ENCODE results near the gene MFAP3L.
A peak's percentile ranks its signal among the peaks of the same experiment; 100 is the strongest.
"Not testable (repeated sequence)": the region's sequence is repeated elsewhere in the genome, so short reads cannot be mapped to it uniquely, and the experiment has no call there.

MFAP3L gene

DNA sequence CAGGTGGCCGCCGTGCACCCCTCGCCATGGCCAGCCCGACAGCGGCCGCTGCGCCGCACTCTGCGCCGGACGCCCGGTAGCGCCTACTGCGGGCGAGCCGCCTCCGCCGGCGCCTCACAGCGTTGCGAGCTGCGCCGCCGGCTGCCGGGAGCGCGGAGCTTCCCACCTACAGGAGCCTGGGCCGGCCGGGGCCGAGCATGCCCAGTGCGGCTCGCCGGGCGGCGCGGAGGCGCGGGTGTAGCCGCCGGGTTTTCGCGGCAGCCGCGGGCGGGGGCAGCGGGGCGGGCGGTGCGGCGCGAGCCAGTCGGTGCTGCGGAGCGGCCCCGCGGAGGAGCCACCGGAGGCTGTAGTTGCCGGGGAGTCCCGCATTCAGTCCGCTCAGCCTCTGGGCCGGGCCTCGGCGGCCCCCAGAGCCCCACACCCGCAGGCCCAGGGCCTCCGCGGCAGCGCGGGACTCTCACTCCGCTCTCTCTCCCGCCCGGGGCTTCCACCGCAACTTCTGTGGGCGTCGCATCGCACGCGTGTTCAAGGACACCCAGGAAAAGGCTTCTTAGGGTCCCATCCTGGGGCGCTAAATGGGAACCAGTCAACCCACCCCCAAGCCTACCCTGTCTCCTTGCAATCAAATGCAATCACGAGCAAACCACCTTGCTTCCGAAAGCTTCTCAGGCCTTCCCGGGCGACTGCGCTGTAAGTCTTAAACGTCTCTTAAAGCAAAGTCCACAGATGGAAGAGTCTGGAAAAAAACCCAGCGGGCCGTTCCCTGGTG lies at the start of gene MFAP3L:
Gene MFAP3L (minus strand): TSS at position 143 of the 769 bp plus-strand sequence. CDS start 20,518 bp downstream, outside the sequence.
- DNase-seq (ENCODE audit: extremely low read depth in 1 of 2, low read depth in 1 of 2): peak; percentile 65 to 66

- no peak for DNase-seq (ENCODE audit: extremely low read depth in 1 of 2, low read depth in 1 of 2)
Observed at GRCh38 chr4:170071196-170071595, 45.0 kb upstream of the MFAP3L start.

GRCh38 chr4:170068438-170069128 lies 42.4 kb upstream of the MFAP3L start:
- no peak for DNase-seq (ENCODE audit: extremely low read depth in 1 of 2, low read depth in 1 of 2)

DNA sequence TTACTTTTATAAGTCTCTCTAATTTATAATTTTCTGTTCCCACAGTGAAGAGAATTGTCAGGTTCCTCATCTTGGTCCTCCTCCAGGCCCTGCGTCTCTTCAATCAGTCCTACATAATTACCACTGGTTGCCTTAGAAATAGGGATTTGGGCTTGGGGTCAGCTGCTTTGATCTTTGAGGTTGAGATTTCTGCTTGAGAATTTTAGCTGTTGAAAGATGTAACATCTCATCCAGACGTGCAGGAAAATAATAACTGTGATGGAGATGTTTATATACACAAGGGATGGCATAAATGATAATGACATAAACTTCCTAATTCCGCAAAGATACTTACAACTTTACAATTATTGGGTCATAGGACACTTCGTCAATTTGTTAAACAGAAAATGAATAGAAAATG lies 33.2 kb upstream of the MFAP3L start:
- no peak for DNase-seq (ENCODE audit: extremely low read depth in 1 of 2, low read depth in 1 of 2)

DNA sequence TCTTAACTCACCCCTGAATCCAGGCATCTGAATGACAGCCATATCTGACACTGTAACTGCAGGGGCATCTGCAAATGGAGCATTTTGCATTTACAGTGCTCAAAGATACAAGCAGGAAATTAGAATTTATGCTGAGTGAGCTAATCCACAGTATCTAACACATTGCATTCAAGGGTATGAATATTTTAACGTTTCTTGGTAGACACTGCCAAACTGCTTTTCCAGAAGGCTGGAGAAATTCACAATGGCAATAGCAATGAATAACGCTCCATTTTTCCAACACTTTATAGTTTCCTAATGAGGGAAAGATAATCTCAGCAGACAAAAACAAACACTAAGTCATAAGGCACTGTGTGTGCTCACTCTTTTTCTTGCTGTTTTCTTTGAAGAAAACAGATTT lies 32.6 kb upstream of the MFAP3L start:
- no peak for DNase-seq (ENCODE audit: extremely low read depth in 1 of 2, low read depth in 1 of 2)

DNA sequence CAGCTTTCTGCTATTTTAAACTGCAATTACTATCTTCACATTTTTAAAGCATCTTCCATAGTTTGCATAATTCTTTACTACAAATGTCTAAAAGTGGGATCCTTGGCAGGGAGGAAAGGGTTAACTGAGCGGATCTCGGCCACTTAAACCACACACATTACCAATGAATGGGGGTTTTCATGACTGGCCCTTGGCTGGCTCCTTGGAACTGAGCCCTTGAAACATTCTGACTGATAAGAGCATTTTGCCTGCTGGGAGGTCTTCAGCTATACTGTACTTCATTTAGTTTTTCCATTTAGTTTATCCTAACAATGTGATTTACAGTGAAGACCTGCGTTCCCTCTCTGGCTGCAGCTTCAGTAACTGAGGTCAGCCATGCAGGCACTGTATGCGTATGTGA lies 31.7 kb upstream of the MFAP3L start:
- no peak for DNase-seq (ENCODE audit: extremely low read depth in 1 of 2, low read depth in 1 of 2)

DNA sequence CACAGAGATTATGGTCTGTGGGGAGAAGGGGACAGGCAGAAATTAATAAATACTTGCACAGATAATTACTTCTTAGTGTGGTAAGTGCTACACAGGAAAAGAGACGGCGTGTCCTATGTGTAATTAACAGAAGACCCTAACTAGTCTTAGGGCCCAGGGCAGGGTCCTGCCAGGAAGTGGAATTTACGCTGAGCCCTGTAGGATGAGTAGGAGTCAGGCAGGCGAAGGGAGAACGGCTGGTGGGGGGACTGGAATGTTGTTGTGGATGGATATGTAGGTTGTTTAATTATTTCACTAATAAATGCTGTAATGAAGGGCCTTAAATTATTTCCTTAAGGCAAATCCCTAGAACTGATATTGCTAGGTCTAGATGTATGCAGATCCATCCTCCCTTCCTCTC lies 26.7 kb upstream of the MFAP3L start:
- no peak for DNase-seq (ENCODE audit: extremely low read depth in 1 of 2, low read depth in 1 of 2)

GRCh38 chr4:170051402-170051801 lies 25.2 kb upstream of the MFAP3L start:
- DNase-seq (ENCODE audit: extremely low read depth in 1 of 2, low read depth in 1 of 2): no peak

DNA sequence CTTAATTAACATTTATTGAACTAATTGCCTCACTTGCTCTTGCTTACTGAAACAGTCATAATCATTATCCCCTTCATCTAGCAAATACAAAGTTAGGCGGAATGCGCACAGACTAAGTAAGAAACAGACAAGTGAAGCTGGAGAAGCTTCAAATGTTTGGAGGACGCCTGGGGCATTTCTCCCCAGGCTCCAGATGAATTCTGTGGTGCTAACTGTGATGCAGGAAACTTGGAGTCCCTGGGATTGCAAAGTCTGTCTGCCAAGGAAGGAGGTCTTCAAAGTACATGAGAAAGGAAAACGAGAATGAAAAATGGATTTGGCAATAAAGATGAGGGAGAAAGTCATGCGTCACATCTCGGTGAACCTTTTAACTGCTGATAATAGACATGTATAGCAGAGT lies 23.6 kb upstream of the MFAP3L start:
- no peak for DNase-seq (ENCODE audit: extremely low read depth in 1 of 2, low read depth in 1 of 2)

DNA sequence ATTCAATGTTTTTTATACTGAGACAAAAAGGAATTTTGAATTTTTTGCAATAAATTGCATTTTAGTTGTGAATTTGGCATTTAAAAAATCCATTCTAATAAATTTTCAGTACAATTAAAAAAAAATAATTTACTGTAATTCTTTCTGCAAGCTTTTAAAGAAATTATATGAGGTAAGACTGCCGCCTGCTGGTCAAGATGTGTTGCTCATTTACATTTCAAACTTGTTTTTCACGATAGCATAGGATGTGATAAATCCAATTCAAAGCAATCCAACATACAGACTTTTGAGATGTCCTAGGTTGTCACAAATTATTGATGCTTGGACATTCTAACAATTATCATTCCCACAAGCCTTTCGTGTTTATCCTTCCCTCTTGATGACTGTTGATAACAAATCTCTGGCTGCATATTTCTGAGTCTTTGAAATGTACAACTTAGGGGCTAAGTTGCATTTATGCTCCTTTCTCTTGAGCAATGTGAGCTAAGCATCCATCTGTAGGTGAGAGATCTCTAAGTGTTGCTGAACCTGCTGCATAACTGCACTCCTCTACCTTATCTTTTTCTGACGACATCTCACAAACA lies 21.7 kb upstream of the MFAP3L start:
- no peak for DNase-seq (ENCODE audit: extremely low read depth in 1 of 2, low read depth in 1 of 2)

- DNase-seq (ENCODE audit: extremely low read depth in 1 of 2, low read depth in 1 of 2): not testable (repeated sequence)
Observed at GRCh38 chr4:170046156-170046555, 20.0 kb upstream of the MFAP3L start.

- DNase-seq (ENCODE audit: extremely low read depth in 1 of 2, low read depth in 1 of 2): no peak
Observed at GRCh38 chr4:170040031-170040680, 14.0 kb upstream of the MFAP3L start.

DNA sequence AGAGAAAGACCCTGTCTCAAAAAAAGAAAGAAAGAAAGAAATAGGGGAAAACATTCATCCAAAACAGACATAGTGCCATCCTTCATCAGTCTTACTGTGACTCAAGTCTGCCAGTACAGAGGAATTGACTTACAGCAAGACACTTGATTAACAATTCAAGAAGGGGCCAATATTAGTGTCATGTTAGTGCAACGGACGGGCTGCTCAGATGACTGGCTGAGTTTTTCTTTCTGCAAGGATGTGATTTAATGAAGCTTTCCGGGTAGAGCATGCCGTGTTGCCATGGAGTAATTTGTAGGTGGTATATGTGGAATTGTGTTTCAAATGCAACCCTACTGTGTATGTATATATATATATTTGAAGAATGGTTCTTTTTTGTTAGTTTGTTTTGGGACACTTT lies 12.6 kb upstream of the MFAP3L start:
- no peak for DNase-seq (ENCODE audit: extremely low read depth in 1 of 2, low read depth in 1 of 2)

DNA sequence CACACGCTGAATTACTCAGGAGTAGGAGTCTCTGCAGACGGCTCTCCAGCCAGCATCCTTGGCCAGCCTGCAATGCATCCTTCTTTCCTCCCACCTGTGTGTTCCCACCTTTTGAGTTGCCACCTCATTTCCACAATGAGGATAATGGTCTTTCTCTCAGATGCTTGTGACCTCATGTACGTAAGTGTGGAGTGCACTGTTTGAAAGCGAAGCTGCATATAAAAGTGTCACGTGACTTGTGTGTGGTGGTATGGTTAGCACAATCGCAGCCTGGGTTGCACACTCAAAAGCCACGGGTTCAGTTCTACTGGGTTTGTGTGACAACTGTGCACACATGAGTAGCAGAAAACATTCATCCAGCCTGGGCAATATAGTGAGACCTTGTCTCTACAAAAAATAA lies 12.0 kb upstream of the MFAP3L start:
- DNase-seq (ENCODE audit: extremely low read depth in 1 of 2, low read depth in 1 of 2): no peak

- no peak for DNase-seq (ENCODE audit: extremely low read depth in 1 of 2, low read depth in 1 of 2)
Observed at GRCh38 chr4:170037481-170037880, 11.3 kb upstream of the MFAP3L start.

- DNase-seq (ENCODE audit: extremely low read depth in 1 of 2, low read depth in 1 of 2): no peak
Observed at GRCh38 chr4:170035845-170036244, 9.7 kb upstream of the MFAP3L start.

DNA sequence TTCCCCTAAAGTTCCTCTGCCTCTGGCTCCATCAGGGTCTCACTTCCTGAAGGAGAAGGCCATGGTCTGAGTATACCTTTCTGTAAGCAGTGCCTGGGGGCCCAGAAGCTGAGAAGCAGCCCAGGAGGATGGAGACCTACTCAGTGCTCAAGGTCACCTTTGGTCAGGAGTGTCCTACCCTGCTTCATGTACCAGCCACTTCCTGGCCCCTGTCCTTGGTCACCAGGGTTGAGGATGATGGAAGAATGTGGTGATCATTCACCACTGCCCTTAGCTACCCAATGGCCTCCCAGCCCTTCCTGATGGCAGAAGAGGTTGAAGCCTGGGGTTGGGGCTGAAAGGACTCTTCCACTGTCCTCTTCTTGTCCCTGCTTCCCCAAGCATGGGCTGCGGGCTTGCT lies 9.0 kb upstream of the MFAP3L start:
- DNase-seq (ENCODE audit: extremely low read depth in 1 of 2, low read depth in 1 of 2): no peak

- no peak for DNase-seq (ENCODE audit: extremely low read depth in 1 of 2, low read depth in 1 of 2)
Observed at GRCh38 chr4:170033999-170034398, 7.8 kb upstream of the MFAP3L start.

DNA sequence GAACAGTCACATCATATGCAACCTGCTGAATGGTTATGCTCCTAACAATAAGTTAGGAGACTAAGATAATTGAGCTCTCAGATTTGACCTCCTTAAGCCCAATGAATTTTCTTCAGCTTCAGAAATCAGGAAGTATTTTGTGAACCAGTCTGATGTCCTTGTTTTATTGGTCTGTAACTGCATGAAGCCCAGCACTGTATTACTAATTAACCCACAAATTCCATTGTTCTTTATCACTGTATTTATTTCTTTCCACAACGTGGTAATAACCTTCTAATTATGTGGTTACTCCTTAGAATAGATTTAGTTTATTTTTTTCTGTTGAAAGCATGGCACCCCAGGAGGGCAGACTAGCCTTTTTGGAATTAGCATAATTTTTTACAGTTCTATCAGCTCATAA lies 3.9 kb upstream of the MFAP3L start:
- no peak for DNase-seq (ENCODE audit: extremely low read depth in 1 of 2, low read depth in 1 of 2)

DNA sequence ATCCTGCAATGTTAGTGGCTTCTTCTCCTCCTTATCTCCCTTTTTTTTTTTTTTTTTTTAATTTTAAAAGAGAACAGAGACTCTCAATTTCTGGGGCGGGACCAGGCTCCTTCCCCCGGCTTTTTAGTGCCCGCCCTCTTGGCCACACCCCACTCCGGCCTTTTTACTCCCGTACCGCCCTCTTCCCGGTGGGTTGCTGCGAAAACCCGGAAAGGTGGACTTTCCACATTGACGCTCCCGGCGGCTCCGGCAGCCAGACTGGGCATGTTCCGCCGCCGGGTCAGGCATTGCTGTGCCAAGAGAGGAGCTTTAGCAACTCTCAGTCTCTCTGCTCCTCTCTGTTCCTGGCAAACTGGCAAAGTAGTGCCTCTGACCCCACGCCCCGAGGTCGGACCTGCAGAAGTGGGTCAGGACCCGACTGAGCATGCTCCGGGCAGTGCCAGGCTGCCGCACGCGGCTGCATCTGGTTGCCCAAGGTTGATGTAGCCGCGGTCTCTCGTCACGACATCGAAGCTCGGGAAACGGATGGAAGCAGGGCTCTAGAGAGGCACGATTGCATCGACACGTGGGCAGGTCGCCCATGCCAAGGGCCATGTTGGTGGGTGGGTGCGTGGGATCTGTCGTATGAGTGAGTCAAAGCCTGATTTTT lies 1.1 kb upstream of the MFAP3L start:
- DNase-seq (ENCODE audit: extremely low read depth in 1 of 2, low read depth in 1 of 2): peak; percentile 71 to 80

Measured in stimulated activated CD8-positive, alpha-beta memory T cell treated with anti-CD3 and anti-CD28 coated beads, Interleukin-7, amount 100 ng/mL, for 48 hours (primary cell).